HUES6 (cell line): Measurements from ENCODE around the gene RABGAP1.

Experiments used
- H3K27ac ChIP-seq: 2 replicates; pipeline ENCODE4 v1.7.0; 2013; ENCODE audit warnings: low read depth, mild to moderate bottlenecking, low read length, inconsistent platforms
- H3K27me3 ChIP-seq: 2 replicates; pipeline ENCODE4 v1.6.1; 2013; ENCODE audit warnings: low read length; ENCODE audit not compliant: control insufficient read depth, insufficient read depth
- H3K36me3 ChIP-seq: 2 replicates; pipeline ENCODE4 v1.6.1; 2013; ENCODE audit warnings: low read length; ENCODE audit not compliant: control insufficient read depth, insufficient read depth
- H3K4me1 ChIP-seq: 2 replicates; pipeline ENCODE4 v1.6.1; 2013; ENCODE audit warnings: low read length; ENCODE audit not compliant: control insufficient read depth, insufficient read depth
- H3K4me3 ChIP-seq: 2 replicates; pipeline ENCODE4 v1.5.1; 2013; ENCODE audit warnings: low read depth, low read length
- H3K9ac ChIP-seq: one replicate; pipeline ENCODE4 v1.6.1; 2013; ENCODE audit warnings: mild to moderate bottlenecking, low read length
- H3K9me3 ChIP-seq: 2 replicates; pipeline ENCODE4 v1.6.1; 2013; ENCODE audit warnings: low read depth, low read length; ENCODE audit not compliant: control insufficient read depth, insufficient read depth

Gene RABGAP1

DNA sequence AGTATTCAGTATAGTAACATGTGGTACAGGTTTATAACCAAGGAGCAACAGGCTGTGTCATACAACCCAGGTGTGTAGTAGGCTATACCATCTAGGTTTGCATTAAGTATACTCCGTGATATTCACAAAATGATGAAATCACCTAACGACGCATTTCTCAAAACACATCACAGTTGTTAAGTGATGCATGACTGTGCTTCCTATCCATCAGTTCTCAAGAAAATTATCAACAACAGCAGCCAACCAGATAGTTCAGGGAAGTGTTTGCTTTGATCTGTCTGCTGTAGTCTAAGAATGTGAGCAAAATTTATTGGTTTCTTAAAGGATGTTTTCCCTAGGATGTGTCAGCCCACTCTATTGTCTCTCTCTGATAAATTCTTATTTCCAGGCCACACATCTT lies 16.9 kb upstream of the RABGAP1 start:
- no peaks in the 10 kb centered on the region for H3K27me3 ChIP-seq
- no peak overlapping the region for H3K4me3 ChIP-seq
- no peak overlapping the region for H3K9ac ChIP-seq
- H3K9me3 ChIP-seq = no peaks in the 10 kb centered on the region
- H3K4me1 ChIP-seq = peaks cover 10% of the 10 kb centered on the region; the same call in 1 of the 2 replicates
- H3K36me3 ChIP-seq = peaks cover 11% of the 10 kb centered on the region
- H3K27ac ChIP-seq = no peak overlapping the region

DNA sequence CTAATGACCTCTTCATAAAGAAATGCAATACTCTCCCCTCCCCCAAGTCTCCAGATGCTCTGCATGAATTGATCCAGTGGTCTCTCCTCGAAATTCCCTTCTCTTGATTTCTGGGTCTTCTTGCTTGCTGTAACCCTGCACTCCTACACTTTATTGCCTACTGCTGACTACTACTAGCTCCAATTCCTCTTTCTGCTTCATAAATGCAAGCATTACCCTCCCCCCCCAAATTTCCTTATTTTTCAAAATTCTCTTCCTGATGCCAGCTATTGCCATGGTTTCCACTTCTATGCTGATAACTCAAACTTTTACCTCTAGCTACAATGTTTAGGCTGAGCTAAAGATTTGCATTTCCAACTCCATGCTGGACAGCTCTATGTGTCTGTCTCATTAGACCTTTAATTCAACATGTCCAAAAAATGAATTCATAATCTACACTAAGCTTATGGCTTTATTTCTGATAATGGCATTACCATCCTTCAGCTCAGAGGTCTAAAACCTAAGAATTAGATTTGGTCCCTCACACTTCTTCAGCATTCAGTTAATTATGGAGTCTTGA lies 10.9 kb upstream of the RABGAP1 start:
- H3K4me3 ChIP-seq = peak overlapping the region; percentile 98; the same call in 1 of the 2 replicates
- no peaks in the 10 kb centered on the region for H3K9me3 ChIP-seq
- no peak overlapping the region for H3K9ac ChIP-seq
- H3K4me1 ChIP-seq = peaks cover 11% of the 10 kb centered on the region
- no peaks in the 10 kb centered on the region; the same call in 1 of the 2 replicates for H3K36me3 ChIP-seq
- no peak overlapping the region for H3K27ac ChIP-seq
- H3K27me3 ChIP-seq = no peaks in the 10 kb centered on the region

DNA sequence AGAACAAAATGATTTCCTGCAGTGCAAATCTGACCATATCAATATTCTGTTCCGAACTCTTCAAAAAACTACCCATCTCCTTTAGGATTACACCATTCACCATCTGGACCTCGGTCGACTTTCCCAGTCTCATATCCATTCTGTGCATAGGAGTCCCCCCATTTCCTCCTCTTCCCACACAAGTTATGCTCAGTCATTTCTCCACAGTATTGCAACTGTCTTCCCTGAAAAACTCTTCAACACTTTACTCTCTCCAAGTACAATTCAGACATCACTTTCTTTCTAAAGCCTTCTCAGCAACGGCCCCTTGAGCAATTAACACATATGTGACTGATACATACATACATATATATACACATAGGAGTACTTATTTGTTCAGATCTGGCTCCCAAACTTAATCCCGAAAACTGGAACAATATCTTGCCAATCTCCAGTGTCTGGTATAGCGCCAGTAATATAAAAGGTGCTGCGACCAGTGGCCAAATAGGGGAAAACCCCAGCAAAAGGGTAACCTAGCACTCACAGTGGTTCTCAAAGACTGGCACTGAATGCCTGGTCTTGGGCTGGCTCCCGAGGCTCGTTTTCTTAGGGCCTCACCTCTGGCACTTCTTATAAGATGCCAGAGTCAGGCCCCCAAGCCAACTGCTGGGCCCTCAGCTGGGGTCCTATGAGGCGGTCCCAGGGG lies 10.1 kb upstream of the RABGAP1 start:
- no peaks in the 10 kb centered on the region for H3K27me3 ChIP-seq
- H3K4me3 ChIP-seq = peak overlapping the region; percentile 98
- H3K9ac ChIP-seq = peak overlapping the region; percentile 87
- peak overlapping the region; percentile 83 for H3K27ac ChIP-seq
- H3K4me1 ChIP-seq = peaks cover 11% of the 10 kb centered on the region
- no peaks in the 10 kb centered on the region; the same call in 1 of the 2 replicates for H3K36me3 ChIP-seq
- no peaks in the 10 kb centered on the region for H3K9me3 ChIP-seq

DNA sequence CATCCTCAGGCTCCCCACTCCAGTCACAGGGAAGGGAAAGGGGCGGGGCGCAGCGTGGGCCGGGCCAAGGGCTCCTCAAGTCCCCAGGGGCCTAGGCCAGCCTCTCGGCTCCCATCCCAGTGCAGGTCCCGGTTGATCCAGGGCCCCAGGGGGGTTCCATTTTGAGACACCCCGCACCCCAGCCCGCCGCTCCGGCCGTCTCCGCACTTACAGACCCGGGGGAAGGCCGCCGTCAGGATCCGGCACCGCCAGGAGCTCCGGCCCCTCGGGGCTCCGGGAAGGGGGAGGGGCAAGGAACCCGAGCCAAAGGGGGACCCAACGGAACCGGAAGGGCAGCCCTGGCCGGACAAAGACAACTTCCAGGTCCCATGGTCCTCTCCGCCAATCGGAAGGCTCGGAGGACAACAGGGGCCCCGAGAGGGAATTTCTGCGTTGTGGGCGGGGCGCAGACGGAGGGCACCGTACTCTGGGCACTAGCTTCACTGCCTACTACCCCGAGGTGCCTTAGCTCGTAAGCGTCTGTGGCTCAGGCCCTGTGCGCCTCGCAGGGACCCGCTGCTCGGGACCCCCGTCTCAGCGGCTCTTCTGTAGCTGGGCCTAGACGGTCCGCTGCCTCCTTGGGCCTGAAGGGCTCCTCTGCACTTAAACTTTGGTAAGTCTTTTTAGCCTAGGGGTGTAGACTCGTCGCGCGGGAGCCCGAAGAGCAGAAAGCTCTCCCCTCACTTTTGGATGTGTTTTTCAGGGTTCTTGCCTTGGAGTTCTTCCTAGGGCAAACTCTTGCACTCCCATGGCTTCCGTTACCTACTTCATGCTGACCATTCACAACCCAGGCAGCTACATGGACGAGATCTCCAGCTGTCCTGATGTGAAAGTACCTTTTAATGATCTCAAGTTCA lies 9.3 kb upstream of the RABGAP1 start, which contains the start of gene ZBTB26:
TSS of gene ZBTB26 (minus strand) at position 287 of the 896 bp plus-strand sequence. CDS start 11,578 bp downstream, outside the sequence.
- peaks cover 11% of the 10 kb centered on the region for H3K4me1 ChIP-seq
- peak within 1 kb of the TSS; percentile 98 for H3K4me3 ChIP-seq
- peaks cover 4% of the 10 kb centered on the region for H3K36me3 ChIP-seq
- H3K27me3 ChIP-seq = no peaks in the 10 kb centered on the region
- H3K27ac ChIP-seq = peak within 1 kb of the TSS; percentile 83
- no peaks in the 10 kb centered on the region for H3K9me3 ChIP-seq
- peak within 1 kb of the TSS; percentile 87 for H3K9ac ChIP-seq

DNA sequence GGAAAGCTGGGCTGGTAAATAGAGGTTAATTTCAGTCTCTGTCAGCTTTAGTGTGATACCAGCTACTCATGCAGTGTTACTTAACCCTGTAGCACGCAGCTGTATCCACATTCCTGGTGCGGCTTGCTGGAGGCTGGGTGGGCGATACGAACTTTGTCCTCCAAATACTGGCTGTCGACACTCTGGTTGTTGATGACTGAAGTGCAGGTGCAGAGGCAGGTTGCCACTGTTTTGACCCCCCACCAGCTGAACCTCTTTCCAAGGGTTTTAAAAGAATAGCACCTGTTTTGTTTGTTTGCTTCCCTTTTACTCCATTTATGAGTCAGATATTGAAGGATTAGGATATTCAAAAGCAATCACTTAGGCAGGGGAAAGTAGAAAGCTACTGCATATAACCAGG lies 4.4 kb upstream of the RABGAP1 start:
- peaks cover 23% of the 10 kb centered on the region for H3K36me3 ChIP-seq
- peaks cover 9% of the 10 kb centered on the region; the same call in 1 of the 2 replicates for H3K4me1 ChIP-seq
- no peaks in the 10 kb centered on the region for H3K27me3 ChIP-seq
- H3K9me3 ChIP-seq = no peaks in the 10 kb centered on the region
- no peak overlapping the region for H3K27ac ChIP-seq
- no peak overlapping the region for H3K9ac ChIP-seq
- H3K4me3 ChIP-seq = no peak overlapping the region

DNA sequence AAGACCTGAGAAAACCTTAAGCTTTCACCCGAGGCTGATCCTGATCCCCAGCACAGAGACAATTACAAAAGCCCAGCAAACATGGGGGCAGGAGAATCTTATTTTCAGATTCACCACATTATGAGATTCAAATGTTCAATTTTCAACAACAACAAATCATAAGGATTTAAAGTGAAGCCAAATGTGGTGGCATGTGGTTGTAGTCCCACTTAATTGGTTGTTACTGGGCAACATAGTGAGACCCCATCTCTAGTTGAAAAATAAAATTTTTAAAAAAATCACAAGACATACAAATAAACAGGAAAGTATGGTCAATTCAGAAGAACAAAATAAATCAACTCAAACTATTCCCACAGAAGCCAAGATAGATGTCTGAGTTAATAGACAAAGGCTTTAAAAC lies 3.9 kb upstream of the RABGAP1 start:
- Histone ChIP-seq H3K27me3 (no peaks in the 10 kb centered on the region), H3K4me1 (peaks cover 9% of the 10 kb centered on the region; the same call in 1 of the 2 replicates), H3K9ac (no peak overlapping the region)

DNA sequence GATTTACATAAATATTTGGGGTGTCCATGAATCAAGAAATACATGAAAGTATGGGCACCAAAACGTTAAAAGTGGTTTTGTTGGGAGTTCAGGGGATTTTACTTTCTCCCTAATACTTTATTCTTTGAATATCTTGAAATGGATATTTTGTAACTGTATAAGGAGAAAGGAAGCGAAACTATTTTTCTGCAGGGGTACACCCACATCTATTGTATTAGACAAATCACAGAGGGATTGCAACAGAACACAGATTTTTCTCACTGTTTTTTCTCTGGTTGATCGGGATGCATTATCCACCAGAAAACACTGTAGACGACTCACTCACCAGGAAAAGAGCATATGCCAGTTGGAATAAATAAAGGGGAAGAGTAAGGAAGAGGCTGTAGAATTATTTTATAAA lies 1.2 kb upstream of the RABGAP1 start:
- Histone ChIP-seq H3K4me1 (peaks cover 5% of the 10 kb centered on the region; the same call in 1 of the 2 replicates), H3K9me3 (no peaks in the 10 kb centered on the region), H3K27ac (no peak overlapping the region), H3K9ac (no peak overlapping the region), H3K4me3 (no peak overlapping the region), H3K27me3 (no peaks in the 10 kb centered on the region), H3K36me3 (peaks cover 23% of the 10 kb centered on the region)

More for the DNA sequence above, 3.9 kb upstream of the RABGAP1 start:
- Histone ChIP-seq H3K27ac (no peak overlapping the region), H3K4me3 (no peak overlapping the region), H3K9me3 (no peaks in the 10 kb centered on the region), H3K36me3 (peaks cover 23% of the 10 kb centered on the region)

DNA sequence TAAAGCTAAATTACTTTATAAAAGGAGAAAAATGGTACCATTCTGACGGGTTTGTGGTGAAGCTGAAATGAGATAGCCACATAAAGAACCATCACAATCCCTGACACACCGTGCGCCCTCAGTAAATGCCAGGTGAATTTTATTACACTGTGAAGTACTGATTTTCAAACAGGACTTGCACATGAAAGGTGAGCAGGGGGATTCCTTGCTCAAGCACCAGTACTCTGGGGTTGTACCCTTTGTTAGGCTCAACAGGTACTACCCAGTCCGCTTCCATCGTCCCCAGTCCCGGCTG lies 419 bp upstream of the RABGAP1 start:
- Histone ChIP-seq H3K9ac (peak overlapping the region; percentile 46), H3K36me3 (peaks cover 23% of the 10 kb centered on the region), H3K4me3 (peak overlapping the region; percentile 56), H3K4me1 (peaks cover 5% of the 10 kb centered on the region; the same call in 1 of the 2 replicates), H3K27ac (peak overlapping the region; percentile 32; the same call in 1 of the 2 replicates), H3K27me3 (no peaks in the 10 kb centered on the region), H3K9me3 (no peaks in the 10 kb centered on the region)

DNA sequence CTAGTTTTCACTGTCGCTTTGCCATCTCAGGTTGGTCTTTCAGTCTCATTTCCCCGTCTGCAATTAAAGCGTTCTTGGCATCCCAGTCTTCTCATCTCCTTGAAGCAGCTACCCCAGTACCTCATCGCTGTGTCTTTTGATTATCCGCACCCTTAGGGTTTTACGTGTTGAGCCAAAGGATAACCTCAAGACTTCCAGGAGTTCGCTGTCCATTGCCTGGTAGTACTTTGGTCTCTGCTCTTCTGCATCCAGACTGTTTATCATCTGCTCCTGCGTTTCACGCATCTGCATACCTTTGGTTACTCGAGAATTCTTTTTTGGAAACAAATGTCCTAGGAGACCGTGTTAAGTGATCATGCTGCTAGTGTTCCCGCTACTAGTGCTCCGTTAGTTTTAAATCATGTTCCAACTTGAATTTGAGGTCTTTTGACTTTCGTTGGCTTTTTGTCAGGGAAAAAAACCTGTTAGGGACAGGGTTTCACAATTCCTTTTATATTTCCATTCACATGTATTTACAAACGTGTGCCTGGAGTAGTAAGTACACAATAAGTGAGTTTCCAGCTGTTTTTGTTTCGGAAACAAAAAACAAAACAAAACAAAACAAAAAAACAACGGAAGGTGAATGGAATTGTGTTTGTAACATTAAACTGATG lies 888 bp downstream of the RABGAP1 start:
- Histone ChIP-seq H3K27me3 (no peaks in the 10 kb centered on the region), H3K27ac (peak overlapping the region; percentile 93)

DNA sequence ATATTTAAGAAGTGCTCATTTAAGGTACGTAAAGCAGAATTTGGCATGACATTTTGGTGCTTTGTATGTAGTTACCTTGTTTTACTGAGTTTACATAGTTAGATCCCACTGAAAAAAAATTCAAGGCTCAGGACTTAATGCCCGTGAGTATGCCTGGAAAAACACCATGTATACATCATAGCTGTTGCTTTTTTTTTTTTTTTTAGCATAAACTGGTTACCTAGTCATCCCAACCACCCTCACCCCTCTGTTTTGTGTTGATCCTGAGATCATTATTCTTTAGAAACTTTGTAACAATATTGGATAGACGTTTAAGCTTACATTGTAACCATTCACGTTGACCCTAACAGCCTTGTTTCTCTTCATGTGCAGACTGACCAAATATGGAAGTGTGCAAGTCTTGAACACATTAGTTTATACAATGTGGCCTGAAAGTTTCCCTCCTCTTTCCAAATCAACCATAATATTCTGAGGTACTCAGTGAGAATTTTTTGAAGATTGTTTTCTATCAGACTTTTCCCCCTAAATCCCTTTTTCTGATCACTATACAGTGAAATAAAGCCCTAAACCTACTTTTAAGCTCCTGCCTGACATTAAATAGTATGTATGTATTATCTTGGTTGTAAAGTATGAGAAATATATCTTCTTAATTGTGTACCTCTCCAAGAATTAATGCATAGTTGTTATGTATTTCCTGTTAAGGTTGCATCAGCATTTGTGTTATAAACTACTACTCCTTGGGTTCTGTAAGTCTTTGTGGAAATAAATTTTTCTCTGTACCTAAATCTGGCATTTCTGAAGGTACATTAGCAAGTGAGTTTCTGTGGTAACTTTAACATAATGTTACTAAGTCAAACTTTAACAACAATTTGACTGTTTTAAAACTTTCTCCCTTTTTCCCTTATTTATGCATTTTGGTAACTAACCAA lies 4.4 kb downstream of the RABGAP1 start:
- H3K27ac ChIP-seq = no peak overlapping the region; the same call in 1 of the 2 replicates
- H3K9me3 ChIP-seq = no peaks in the 10 kb centered on the region
- H3K27me3 ChIP-seq = no peaks in the 10 kb centered on the region
- no peaks in the 10 kb centered on the region for H3K36me3 ChIP-seq
- H3K9ac ChIP-seq = no peak overlapping the region
- no peak overlapping the region for H3K4me3 ChIP-seq
- H3K4me1 ChIP-seq = peaks cover 8% of the 10 kb centered on the region

More for the DNA sequence above, 888 bp downstream of the RABGAP1 start:
- Histone ChIP-seq H3K36me3 (peaks cover 16% of the 10 kb centered on the region), H3K4me1 (peaks cover 5% of the 10 kb centered on the region; the same call in 1 of the 2 replicates), H3K4me3 (peak overlapping the region; percentile 84), H3K9ac (peak overlapping the region; percentile 95), H3K9me3 (no peaks in the 10 kb centered on the region)
